ENCODE results near the gene TCF7L1. TPM values are rescaled to one million over a fixed set of nuclear protein-coding genes. Genes with fewer than 3 reads are reported as not detected.

TCF7L1 gene
- total RNA-seq, 1 donor from 2014 or later: 30.8 TPM

DNA sequence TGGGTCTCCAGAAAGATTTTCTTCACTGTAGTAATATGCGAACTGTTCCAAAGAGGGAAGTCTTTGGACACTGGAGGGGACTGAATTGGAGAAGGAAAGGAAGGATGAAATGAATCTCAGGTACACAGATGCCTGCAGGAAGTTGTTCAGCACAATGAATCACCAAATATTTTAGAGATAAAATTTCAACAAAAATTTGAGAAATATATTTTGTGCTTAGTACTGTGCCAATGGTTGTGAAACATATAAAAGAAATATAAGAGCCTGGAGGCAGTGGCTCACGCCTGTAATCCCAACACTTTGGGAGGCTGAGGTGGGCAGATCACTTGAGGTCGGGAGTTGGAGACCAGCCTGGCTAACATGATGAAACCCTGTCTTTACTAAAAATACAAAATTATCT lies 224.5 kb downstream of the TCF7L1 start:
- Mint-ChIP-seq H3K27ac (ENCODE audit: unreplicated experiment) (no peak overlapping the region), H3K9me3 (ENCODE audit: unreplicated experiment) (peaks cover 2% of the 10 kb centered on the region), H3K4me3 (ENCODE audit: unreplicated experiment) (no peak overlapping the region), H3K36me3 (ENCODE audit: low read depth, unreplicated experiment) (peaks cover 10% of the 10 kb centered on the region), H3K27me3 (ENCODE audit: low read depth, unreplicated experiment) (no peaks in the 10 kb centered on the region), H3K4me1 (ENCODE audit: low read depth, unreplicated experiment) (peaks cover 10% of the 10 kb centered on the region)
- H2AFZ ChIP-seq (ENCODE audit: low read depth, low read length): no peak overlapping the region
- FAIRE-seq: no peak
- peaks cover 9% of the 10 kb centered on the region for H3K4me1 ChIP-seq (ENCODE audit: insufficient read depth, low read length)
- H4K20me1 ChIP-seq (ENCODE audit: insufficient read depth, low read length): no peaks in the 10 kb centered on the region
- H3K4me3 ChIP-seq (ENCODE audit: insufficient read depth, low read depth, low read length): no peak overlapping the region
- TF ChIP-seq EZH2 (IDR thresholded peaks at IDR 0.05; ENCODE audit: insufficient read depth, low read length): no peak
- TF ChIP-seq, protein P1, sequence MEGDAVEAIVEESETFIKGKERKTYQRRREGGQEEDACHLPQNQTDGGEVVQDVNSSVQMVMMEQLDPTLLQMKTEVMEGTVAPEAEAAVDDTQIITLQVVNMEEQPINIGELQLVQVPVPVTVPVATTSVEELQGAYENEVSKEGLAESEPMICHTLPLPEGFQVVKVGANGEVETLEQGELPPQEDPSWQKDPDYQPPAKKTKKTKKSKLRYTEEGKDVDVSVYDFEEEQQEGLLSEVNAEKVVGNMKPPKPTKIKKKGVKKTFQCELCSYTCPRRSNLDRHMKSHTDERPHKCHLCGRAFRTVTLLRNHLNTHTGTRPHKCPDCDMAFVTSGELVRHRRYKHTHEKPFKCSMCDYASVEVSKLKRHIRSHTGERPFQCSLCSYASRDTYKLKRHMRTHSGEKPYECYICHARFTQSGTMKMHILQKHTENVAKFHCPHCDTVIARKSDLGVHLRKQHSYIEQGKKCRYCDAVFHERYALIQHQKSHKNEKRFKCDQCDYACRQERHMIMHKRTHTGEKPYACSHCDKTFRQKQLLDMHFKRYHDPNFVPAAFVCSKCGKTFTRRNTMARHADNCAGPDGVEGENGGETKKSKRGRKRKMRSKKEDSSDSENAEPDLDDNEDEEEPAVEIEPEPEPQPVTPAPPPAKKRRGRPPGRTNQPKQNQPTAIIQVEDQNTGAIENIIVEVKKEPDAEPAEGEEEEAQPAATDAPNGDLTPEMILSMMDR (IDR thresholded peaks at IDR 0.05; ENCODE audit: insufficient read depth, low read depth, low read length): no peak
- H3K27me3 ChIP-seq (ENCODE audit: insufficient read depth, low read length): no peaks in the 10 kb centered on the region
- H3K36me3 ChIP-seq (ENCODE audit: insufficient read depth, low read length): no peaks in the 10 kb centered on the region
- H3K9me3 ChIP-seq (ENCODE audit: insufficient read depth, low read depth, low read length): no peaks in the 10 kb centered on the region
- H3K4me2 ChIP-seq (ENCODE audit: low read length): no peak overlapping the region
- H3K79me2 ChIP-seq (ENCODE audit: insufficient read depth, low read length): peaks cover 33% of the 10 kb centered on the region
- no peak overlapping the region for H3K9ac ChIP-seq (ENCODE audit: low read length)
- H3K27ac ChIP-seq (ENCODE audit: low read depth, low read length): no peak overlapping the region
- no peak for DNase-seq (ENCODE audit: low read depth)

Other genes starting within 250 kb of the TCF7L1 start
- 2,866 and 3,439 TPM in 2 replicates for gene TMSB10, start 227.7 kb upstream of the TCF7L1 start, total RNA-seq
- gene KCMF1, start 162.2 kb upstream of the TCF7L1 start, total RNA-seq: 90.8 and 105 TPM in 2 replicates
- 86.7 and 90.8 TPM in 2 replicates for gene TGOLN2, start 194.6 kb downstream of the TCF7L1 start, total RNA-seq
- 38.2 and 38.5 TPM in 2 replicates for gene RETSAT, start 221.1 kb downstream of the TCF7L1 start, total RNA-seq
- 11.2 and 11.7 TPM in 2 replicates for gene ELMOD3, start 221.4 kb downstream of the TCF7L1 start, total RNA-seq

Data from astrocyte (in vitro differentiated cells and primary cell).